HG03280 (cell line): ENCODE data around the gene CDKL5.

Experiments used
- ATAC-seq: cut with Tn5 transposase; IDR thresholded peaks from one replicate; pipeline ENCODE4 v1.9.1; 2021; ENCODE audit warnings: mild to moderate bottlenecking, moderate library complexity; ENCODE audit not compliant: unreplicated experiment

CDKL5 gene

GRCh38 chrX:18640686-18641085, 215.3 kb downstream of the CDKL5 start:
- ATAC-seq = no peak

GRCh38 chrX:18643243-18643642, 217.8 kb downstream of the CDKL5 start:
- no peak for ATAC-seq

- ATAC-seq = no peak
These were observed 218.4 kb downstream of the CDKL5 start for GRCh38 chrX:18643853-18644252.

GRCh38 chrX:18647621-18648020, 222.2 kb downstream of the CDKL5 start:
- ATAC-seq = no peak

GRCh38 chrX:18649498-18649951, 224.1 kb downstream of the CDKL5 start:
- no peak for ATAC-seq

- ATAC-seq = no peak
These were observed 225.3 kb downstream of the CDKL5 start for GRCh38 chrX:18650662-18651061.

GRCh38 chrX:18652636-18653035, 227.2 kb downstream of the CDKL5 start:
- ATAC-seq = no peak

GRCh38 chrX:18654875-18655836, 229.7 kb downstream of the CDKL5 start:
- ATAC-seq = no peak

GRCh38 chrX:18661273-18661672, 235.9 kb downstream of the CDKL5 start:
- ATAC-seq = no peak

GRCh38 chrX:18664947-18665346, 239.5 kb downstream of the CDKL5 start:
- no peak for ATAC-seq

- no peak for ATAC-seq
These were observed 241.2 kb downstream of the CDKL5 start for GRCh38 chrX:18666614-18667013.

- ATAC-seq = no peak
These were observed 242.8 kb downstream of the CDKL5 start for GRCh38 chrX:18668071-18668835.

GRCh38 chrX:18672008-18672407, 246.6 kb downstream of the CDKL5 start, which contains the start of gene RS1:
Gene RS1 (minus strand): TSS chrX:18672108. CDS start chrX:18672068, 40 bp downstream.
- no peak for ATAC-seq

GRCh38 chrX:18674417-18674787, 249.0 kb downstream of the CDKL5 start:
- peak; percentile 34 for ATAC-seq

GRCh38 chrX:18674788-18675735, 249.7 kb downstream of the CDKL5 start:
- ATAC-seq = peak; percentile 84

GRCh38 chrX:18676050-18676449, 250.6 kb downstream of the CDKL5 start:
- no peak for ATAC-seq

- ATAC-seq = no peak
These were observed 251.1 kb downstream of the CDKL5 start for GRCh38 chrX:18676470-18676869.

GRCh38 chrX:18677161-18677869, 251.9 kb downstream of the CDKL5 start:
- no peak for ATAC-seq

- no peak for ATAC-seq
These were observed 256.6 kb downstream of the CDKL5 start for GRCh38 chrX:18681996-18682395.

GRCh38 chrX:18682979-18683387, 257.6 kb downstream of the CDKL5 start:
- no peak for ATAC-seq
